Calu3 (cell line): ENCODE data around the gene AQP6. TPM values are rescaled to one million over a fixed set of nuclear protein-coding genes. Genes with fewer than 3 reads are reported as not detected.

Source experiments
- BruUV-seq: library from RNA; stranded (reverse); fragments of 400-500 nt; replicated peaks from 2 replicates; lab custom pipeline; 2021; lab: Mats Ljungman, UMichigan
- CTCF ChIA-PET: fragments of 300-600 bp; sonication (Branson Sonifier 250); formaldehyde crosslinking; loops from one replicate; lab custom pipeline; 2022; ENCODE audit warnings: antibody characterized with exemption; lab: Charles Lee
- DNase-seq: peaks from one replicate; pipeline ENCODE4 v3.0.0; 2022
- H3K27ac Mint-ChIP-seq: one replicate; pipeline ENCODE4 v1.8.0; 2022; ENCODE audit warnings: mixed read lengths; ENCODE audit not compliant: unreplicated experiment
- H3K27me3 Mint-ChIP-seq: one replicate; pipeline ENCODE4 v1.8.0; 2022; ENCODE audit warnings: mixed read lengths; ENCODE audit not compliant: unreplicated experiment
- H3K36me3 Mint-ChIP-seq: one replicate; pipeline ENCODE4 v1.8.0; 2022; ENCODE audit warnings: mild to moderate bottlenecking, moderate library complexity, mixed read lengths; ENCODE audit not compliant: insufficient read depth, unreplicated experiment
- H3K4me1 Mint-ChIP-seq: one replicate; pipeline ENCODE4 v1.8.0; 2022; ENCODE audit warnings: mild to moderate bottlenecking, low read depth, mixed read lengths; ENCODE audit not compliant: unreplicated experiment
- H3K4me3 Mint-ChIP-seq: one replicate; pipeline ENCODE4 v1.8.0; 2022; ENCODE audit warnings: mild to moderate bottlenecking, low read depth, moderate library complexity, mixed read lengths; ENCODE audit not compliant: unreplicated experiment
- H3K9me3 Mint-ChIP-seq: one replicate; pipeline ENCODE4 v1.8.0; 2022; ENCODE audit warnings: low read depth, mixed read lengths; ENCODE audit not compliant: unreplicated experiment
- intact Hi-C: fragments of 100-400 bp; cut with micrococcal nuclease; formaldehyde crosslinking; loops from one replicate; pipeline ENCODE4 v1.10.0; 2022; ENCODE audit not compliant: unreplicated experiment
- total RNA-seq: library from RNA; stranded (reverse); gene quantifications from 2 replicates; pipeline ENCODE4 v1.2.3, GENCODE V29; 2022
- TF ChIP-seq, protein P1 (sequence below): fragments of 200-600 bp; IDR thresholded peaks from one replicate; pipeline ENCODE4 v1.8.0; 2022; ENCODE audit warnings: antibody characterized with exemption; ENCODE audit not compliant: unreplicated experiment

The AQP6 gene
- total RNA-seq, 1 experiment from 2014 or later: 0.94 TPM

DNA sequence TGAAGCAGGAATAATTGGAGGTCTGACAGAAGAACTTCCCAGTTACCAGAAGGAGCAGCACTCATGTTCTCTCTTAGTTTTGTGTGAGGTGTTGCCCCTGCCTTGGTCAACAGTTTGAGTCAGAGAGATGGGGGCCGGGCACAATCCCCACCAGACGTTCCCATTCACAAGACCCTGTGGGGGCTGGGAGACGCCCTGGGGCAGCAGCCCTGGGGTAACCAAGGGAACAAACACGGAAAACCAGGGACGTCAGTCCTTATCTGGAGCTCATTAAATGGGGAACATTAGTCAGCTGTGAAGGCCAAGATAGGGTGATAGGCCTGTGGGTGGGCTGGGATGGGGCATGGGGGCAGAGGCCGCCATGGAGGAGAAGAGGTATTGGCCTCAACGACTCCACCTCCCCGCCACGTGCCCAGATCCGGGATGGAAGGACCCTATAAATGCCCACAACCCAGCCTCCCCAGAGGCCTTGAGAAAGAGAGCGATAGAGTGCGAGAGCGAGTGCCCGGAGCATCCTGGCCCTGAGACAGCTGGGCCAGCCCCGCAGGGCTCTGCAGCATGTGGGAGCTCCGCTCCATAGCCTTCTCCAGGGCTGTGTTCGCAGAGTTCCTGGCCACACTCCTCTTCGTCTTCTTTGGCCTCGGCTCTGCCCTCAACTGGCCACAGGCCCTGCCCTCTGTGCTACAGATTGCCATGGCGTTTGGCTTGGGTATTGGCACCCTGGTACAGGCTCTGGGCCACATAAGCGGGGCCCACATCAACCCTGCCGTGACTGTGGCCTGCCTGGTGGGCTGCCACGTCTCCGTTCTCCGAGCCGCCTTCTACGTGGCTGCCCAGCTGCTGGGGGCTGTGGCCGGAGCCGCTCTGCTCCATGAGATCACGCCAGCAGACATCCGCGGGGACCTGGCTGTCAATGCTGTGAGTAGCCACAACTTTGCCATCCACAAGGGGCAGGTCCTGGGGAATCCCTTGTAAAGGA, 22.2 kb upstream of the AQP6 start, which contains the start of gene AQP2:
AQP2 (plus strand) TSS at position 465 of the 979 bp plus-strand sequence; CDS start at position 559, 94 bp downstream.
- DNase-seq: no peak
- TF ChIP-seq, protein P1, sequence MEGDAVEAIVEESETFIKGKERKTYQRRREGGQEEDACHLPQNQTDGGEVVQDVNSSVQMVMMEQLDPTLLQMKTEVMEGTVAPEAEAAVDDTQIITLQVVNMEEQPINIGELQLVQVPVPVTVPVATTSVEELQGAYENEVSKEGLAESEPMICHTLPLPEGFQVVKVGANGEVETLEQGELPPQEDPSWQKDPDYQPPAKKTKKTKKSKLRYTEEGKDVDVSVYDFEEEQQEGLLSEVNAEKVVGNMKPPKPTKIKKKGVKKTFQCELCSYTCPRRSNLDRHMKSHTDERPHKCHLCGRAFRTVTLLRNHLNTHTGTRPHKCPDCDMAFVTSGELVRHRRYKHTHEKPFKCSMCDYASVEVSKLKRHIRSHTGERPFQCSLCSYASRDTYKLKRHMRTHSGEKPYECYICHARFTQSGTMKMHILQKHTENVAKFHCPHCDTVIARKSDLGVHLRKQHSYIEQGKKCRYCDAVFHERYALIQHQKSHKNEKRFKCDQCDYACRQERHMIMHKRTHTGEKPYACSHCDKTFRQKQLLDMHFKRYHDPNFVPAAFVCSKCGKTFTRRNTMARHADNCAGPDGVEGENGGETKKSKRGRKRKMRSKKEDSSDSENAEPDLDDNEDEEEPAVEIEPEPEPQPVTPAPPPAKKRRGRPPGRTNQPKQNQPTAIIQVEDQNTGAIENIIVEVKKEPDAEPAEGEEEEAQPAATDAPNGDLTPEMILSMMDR: no peak
- intact Hi-C loops: no loop called here
- H3K4me1 Mint-ChIP-seq: peaks cover 8% of the 10 kb centered on the region
- H3K4me3 Mint-ChIP-seq: no peak within 1 kb of the TSS
- no peaks in the 10 kb centered on the region for H3K27me3 Mint-ChIP-seq
- H3K27ac Mint-ChIP-seq: no peak within 1 kb of the TSS
- peaks cover 3% of the 10 kb centered on the region for H3K36me3 Mint-ChIP-seq
- no TSS peak for BruUV-seq
- CTCF ChIA-PET: interaction anchor here (0.6 to 1.5 kb wide), 4 partner anchors 9 to 560 kb away, joined by 3 to 7 read pairs (median 4); no protein-coding TSS in a partner anchor
- H3K9me3 Mint-ChIP-seq: no peaks in the 10 kb centered on the region

DNA sequence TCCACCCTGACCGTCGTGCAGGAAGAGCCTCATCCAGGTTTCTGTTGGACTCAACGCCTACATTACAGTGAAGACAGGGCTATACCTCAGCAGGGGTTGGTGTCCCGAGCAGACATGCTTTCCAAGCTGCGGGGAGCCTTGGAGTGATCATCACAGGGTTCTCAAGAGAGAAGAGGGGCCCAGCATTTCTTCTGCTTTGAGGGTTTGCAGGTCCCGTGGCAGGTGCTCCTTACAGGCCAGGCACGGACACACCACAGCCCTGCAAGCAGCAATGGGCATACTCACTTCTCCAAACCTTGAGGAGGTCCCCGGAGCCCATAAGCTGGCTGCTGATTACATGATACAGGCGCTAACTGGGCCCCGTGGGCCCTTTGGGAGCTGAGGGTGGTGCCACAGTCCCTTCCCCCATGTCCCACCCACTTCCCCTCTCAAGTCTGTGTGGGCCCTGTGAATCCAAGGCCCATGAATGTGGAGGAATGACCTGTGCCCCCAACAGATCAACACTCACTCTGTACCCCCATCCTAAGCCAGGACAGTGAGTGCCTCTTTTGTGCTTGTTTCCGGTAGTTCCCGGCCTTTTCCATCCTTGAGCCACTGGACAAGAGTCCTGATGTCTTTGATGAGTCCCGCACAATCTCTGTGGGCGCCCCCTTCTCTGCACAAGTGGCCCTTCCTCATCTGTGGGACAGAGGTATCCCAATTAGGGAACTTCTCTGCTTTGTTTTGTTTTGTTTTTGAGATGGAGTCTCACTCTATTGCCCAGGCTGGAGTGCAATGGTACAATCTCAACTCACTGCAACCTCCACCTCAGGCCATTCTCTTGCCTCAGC, 21.1 kb upstream of the AQP6 start:
- CTCF ChIA-PET: no interaction called here
- H3K4me1 Mint-ChIP-seq: peaks cover 3% of the 10 kb centered on the region
- peaks cover 3% of the 10 kb centered on the region for H3K36me3 Mint-ChIP-seq
- no peak overlapping the region for H3K4me3 Mint-ChIP-seq
- intact Hi-C loops: no loop called here
- no peaks in the 10 kb centered on the region for H3K27me3 Mint-ChIP-seq
- DNase-seq: no peak
- TF ChIP-seq, protein P1: no peak
- BruUV-seq: no TSS peak
- H3K27ac Mint-ChIP-seq: no peak overlapping the region
- H3K9me3 Mint-ChIP-seq: no peaks in the 10 kb centered on the region

DNA sequence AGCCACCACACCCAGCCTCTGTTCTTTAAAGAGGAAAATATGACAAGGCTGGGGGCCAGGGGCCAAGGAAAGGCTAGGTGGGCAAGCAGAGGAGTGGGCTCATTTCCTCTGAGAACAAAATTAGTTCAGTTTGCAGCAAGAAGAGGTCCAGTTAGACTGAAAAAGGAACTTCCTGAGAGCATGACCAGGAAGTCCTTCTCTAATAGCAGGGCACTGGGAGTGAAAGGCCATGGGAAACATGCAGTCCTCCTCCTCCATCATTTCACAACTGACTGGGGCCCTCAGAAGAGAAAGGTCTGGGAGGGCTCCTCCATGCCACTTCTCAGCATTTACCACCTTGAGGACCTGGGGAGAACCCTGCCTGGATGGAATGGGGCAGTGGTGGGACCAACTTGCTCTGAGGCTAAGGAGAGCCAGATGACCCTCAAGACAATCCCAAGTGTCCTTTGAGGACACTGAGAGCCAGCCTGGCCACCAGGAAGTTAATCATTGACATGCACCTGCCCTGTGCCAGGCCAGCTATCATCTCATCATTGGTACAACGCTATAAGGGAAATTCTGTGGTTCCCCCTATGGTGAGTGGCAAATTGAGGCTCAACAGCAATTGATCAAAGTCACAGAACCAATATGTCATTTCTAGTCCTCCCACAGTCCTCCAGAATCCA, 20.2 kb upstream of the AQP6 start:
- no peak overlapping the region for H3K4me3 Mint-ChIP-seq
- H3K27me3 Mint-ChIP-seq: no peaks in the 10 kb centered on the region
- H3K9me3 Mint-ChIP-seq: no peaks in the 10 kb centered on the region
- H3K4me1 Mint-ChIP-seq: peaks cover 12% of the 10 kb centered on the region
- no peak overlapping the region for H3K27ac Mint-ChIP-seq
- TF ChIP-seq, protein P1: no peak
- BruUV-seq: no TSS peak
- CTCF ChIA-PET: interaction anchor here (0.7 kb wide), 1 partner anchor 10 kb away, joined by 3 read pairs; no protein-coding TSS in a partner anchor
- H3K36me3 Mint-ChIP-seq: no peaks in the 10 kb centered on the region
- intact Hi-C loops: no loop called here
- no peak for DNase-seq

DNA sequence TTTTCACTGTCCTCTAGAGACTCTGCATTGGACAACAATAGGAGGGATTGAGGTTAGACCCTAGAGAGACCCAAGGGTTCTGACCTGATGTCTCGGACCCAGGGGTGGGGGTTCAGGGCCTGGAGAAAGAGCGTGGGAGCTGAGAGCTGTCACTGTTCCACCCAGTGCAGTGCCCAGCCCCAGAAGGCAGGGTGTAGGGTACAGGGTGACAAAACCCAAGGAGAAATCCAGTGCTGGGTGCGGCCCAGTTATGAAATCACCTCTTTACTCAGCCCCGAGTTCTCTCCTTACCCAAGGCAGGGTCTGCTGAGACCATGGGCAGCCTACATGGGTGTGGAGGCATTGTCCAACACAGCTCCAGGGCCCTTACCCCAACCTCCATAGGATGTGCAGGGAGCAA, 19.6 kb upstream of the AQP6 start:
- no peaks in the 10 kb centered on the region for H3K9me3 Mint-ChIP-seq
- H3K27me3 Mint-ChIP-seq: no peaks in the 10 kb centered on the region
- H3K4me1 Mint-ChIP-seq: peaks cover 13% of the 10 kb centered on the region
- no peak overlapping the region for H3K4me3 Mint-ChIP-seq
- intact Hi-C loops: no loop called here
- no peak for DNase-seq
- TF ChIP-seq, protein P1: no peak
- no TSS peak for BruUV-seq
- H3K27ac Mint-ChIP-seq: no peak overlapping the region
- no peaks in the 10 kb centered on the region for H3K36me3 Mint-ChIP-seq
- CTCF ChIA-PET: no interaction called here
